HL-60 (cell line): ENCODE results near the gene FGB.

ENCODE experiments used
- DNase-seq, 2 experiments: peaks; one replicate each; pipeline ENCODE4 v3.0.0-alpha.2; 2010 to 2020; ENCODE audit warnings: low read depth in 1 of 2, low spot score in 1 of 2
- H3K27ac ChIP-seq: fragments of 250-450 bp; sonication (Bioruptor Pico); replicated peaks from 2 replicates; pipeline ENCODE4 v1.5.1; 2020; ENCODE audit warnings: mild to moderate bottlenecking, moderate library complexity
- H3K27me3 ChIP-seq: fragments of 250-450 bp; sonication (Bioruptor Pico); 2 replicates; pipeline ENCODE4 v1.5.1; 2021; ENCODE audit warnings: mild to moderate bottlenecking, moderate library complexity; ENCODE audit not compliant: insufficient read depth, poor library complexity, severe bottlenecking
- H3K4me3 ChIP-seq: replicated peaks from 2 replicates; pipeline ENCODE4 v1.5.1; 2011; ENCODE audit warnings: mild to moderate bottlenecking, control low read depth, low read length; ENCODE audit not compliant: insufficient read depth
- GABPA ChIP-seq: IDR thresholded peaks from 2 replicates; pipeline ENCODE4 v1.6.1; 2012; ENCODE audit warnings: low read depth
- POLR2AphosphoS5 ChIP-seq: IDR thresholded peaks from 2 replicates; pipeline ENCODE4 v1.6.1; 2012; ENCODE audit warnings: low read depth
- SPI1 ChIP-seq: IDR thresholded peaks from 2 replicates; pipeline ENCODE4 v1.6.1; 2012; ENCODE audit warnings: low read depth, mild to moderate bottlenecking, borderline replicate concordance
- TF ChIP-seq, protein P1 (sequence below): IDR thresholded peaks from one replicate; pipeline ENCODE4 v1.5.1; 2011; ENCODE audit warnings: low read length, control low read depth, inconsistent platforms; ENCODE audit not compliant: insufficient read depth
- TF ChIP-seq, protein P2 (sequence below): IDR thresholded peaks from 2 replicates; pipeline ENCODE4 v1.6.1; 2012; ENCODE audit warnings: low read depth; ENCODE audit not compliant: insufficient replicate concordance

The FGB gene

DNA sequence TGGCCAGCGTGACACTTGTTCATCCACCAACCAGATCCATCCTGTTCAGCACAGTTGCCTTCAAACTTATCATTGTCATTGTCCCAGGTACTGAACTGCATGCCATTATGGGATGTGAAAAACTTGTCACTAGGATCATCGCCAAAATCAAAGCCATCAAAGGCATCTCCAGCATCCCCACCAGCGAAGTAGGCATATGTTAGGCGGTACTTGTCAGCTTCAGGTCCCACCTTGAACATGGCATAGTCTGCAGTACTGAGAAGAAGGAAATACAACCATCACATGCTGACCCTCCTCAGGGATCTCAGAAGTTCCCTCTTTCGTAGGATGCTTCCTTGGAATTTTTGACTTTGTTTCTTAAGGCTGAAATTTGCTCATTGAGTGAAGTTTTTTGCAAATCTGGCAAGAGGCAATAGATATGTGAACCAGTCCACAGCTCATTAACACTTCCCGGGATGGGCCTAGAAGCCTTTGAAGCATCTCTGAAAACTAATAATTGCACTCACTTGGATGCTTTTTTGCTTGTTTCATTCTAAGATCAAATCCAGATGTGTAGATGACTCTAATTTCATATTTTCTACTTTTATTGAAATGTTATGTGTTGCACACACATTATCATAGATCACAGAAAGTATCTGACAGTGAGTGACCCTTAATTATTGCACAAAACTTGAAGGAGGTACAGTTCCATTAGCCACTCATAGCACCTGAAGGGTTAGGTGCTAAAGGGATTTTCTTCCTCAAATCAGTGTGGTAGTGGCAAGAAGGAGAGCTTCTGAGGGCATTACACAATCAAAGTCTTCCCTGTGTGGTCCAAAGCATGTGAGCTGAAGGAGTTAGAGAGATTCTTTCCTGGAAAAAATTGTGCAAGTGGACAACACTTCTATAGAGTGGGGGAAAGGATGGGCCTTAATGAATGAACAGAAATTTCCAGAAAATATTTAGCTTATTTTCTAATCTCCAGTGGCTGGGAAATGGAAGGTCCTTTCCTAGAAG, 44.2 kb downstream of the FGB start:
- no peak for TF ChIP-seq SPI1
- no peak for TF ChIP-seq POLR2AphosphoS5
- TF ChIP-seq, protein P1, sequence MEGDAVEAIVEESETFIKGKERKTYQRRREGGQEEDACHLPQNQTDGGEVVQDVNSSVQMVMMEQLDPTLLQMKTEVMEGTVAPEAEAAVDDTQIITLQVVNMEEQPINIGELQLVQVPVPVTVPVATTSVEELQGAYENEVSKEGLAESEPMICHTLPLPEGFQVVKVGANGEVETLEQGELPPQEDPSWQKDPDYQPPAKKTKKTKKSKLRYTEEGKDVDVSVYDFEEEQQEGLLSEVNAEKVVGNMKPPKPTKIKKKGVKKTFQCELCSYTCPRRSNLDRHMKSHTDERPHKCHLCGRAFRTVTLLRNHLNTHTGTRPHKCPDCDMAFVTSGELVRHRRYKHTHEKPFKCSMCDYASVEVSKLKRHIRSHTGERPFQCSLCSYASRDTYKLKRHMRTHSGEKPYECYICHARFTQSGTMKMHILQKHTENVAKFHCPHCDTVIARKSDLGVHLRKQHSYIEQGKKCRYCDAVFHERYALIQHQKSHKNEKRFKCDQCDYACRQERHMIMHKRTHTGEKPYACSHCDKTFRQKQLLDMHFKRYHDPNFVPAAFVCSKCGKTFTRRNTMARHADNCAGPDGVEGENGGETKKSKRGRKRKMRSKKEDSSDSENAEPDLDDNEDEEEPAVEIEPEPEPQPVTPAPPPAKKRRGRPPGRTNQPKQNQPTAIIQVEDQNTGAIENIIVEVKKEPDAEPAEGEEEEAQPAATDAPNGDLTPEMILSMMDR = no peak
- TF ChIP-seq GABPA = no peak
- TF ChIP-seq, protein P2, sequence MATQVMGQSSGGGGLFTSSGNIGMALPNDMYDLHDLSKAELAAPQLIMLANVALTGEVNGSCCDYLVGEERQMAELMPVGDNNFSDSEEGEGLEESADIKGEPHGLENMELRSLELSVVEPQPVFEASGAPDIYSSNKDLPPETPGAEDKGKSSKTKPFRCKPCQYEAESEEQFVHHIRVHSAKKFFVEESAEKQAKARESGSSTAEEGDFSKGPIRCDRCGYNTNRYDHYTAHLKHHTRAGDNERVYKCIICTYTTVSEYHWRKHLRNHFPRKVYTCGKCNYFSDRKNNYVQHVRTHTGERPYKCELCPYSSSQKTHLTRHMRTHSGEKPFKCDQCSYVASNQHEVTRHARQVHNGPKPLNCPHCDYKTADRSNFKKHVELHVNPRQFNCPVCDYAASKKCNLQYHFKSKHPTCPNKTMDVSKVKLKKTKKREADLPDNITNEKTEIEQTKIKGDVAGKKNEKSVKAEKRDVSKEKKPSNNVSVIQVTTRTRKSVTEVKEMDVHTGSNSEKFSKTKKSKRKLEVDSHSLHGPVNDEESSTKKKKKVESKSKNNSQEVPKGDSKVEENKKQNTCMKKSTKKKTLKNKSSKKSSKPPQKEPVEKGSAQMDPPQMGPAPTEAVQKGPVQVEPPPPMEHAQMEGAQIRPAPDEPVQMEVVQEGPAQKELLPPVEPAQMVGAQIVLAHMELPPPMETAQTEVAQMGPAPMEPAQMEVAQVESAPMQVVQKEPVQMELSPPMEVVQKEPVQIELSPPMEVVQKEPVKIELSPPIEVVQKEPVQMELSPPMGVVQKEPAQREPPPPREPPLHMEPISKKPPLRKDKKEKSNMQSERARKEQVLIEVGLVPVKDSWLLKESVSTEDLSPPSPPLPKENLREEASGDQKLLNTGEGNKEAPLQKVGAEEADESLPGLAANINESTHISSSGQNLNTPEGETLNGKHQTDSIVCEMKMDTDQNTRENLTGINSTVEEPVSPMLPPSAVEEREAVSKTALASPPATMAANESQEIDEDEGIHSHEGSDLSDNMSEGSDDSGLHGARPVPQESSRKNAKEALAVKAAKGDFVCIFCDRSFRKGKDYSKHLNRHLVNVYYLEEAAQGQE = no peak
- Histone ChIP-seq H3K4me3 (no peak overlapping the region), H3K27me3 (no peaks in the 10 kb centered on the region), H3K27ac (no peak overlapping the region)
- no peak for DNase-seq

DNA sequence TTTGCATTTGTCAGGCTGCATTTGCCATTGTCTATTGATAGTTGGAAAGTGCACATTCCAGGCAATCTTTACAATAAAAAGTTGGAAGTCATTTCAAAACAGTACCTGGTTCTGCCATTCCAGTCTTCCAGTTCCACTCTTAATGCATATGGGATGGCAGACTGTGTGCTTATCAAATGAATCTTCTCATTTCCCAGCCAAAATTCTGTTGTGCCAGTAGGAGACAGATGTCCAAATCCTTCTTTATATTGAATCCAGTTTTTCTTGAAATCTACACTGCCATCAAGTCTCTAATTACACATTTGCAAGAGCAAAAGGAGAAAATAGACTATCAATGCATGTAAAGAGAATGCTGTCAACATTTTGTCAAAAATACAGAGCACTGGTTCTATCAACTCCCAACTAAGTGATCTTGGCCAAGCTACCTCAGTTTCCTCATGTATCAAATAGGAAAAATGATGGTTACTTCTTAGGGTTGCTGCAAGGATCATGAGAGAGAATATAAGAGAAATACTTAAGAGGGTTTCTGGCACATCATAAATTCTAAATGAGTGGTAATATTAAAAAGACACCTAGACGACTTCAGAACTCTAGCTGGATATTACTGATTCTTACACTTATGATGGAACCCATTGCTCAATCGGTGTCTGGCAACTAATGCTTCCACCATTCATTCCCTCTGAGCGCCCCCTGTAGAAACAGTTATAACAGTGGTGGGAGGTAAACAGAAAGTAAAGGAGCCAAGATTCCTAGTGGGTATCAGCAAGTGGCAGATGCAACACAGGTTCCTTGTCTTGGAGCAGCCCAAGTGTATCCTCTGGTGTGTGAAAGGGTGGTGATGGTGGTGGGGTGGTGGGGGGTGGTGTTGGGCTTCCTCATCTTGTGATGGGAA, 45.8 kb downstream of the FGB start:
- no peak for DNase-seq
- Histone ChIP-seq H3K27me3 (peaks cover under 1% of the 10 kb centered on the region), H3K4me3 (no peak overlapping the region), H3K27ac (no peak overlapping the region)
- TF ChIP-seq POLR2AphosphoS5 (no peak), GABPA (no peak), SPI1 (no peak)
- TF ChIP-seq, protein P2 = no peak
- TF ChIP-seq, protein P1 = no peak

DNA sequence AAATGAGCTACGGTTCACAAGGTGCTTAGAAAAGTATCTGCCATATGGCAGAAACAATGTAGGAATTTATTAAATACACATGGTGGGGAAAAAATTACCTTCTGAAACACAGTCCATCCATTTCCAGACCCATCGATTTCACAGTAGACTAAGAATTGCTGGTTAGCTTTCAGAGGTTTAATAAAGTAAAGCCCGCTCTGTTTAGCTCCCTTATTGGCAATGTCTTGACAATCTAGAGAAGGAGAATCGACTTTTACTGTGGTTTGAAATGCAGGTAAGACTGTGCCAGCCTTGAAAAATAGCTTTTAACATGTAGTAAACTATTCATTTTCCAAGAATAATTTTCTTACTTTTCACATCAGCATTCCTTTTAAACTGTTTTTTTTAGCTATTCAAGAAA, 46.7 kb downstream of the FGB start:
- TF ChIP-seq POLR2AphosphoS5 (no peak), GABPA (no peak), SPI1 (no peak)
- TF ChIP-seq, protein P1 = no peak
- TF ChIP-seq, protein P2 = no peak
- no peak overlapping the region for H3K4me3 ChIP-seq
- H3K27ac ChIP-seq = no peak overlapping the region
- no peak for DNase-seq
- H3K27me3 ChIP-seq = peaks cover 2% of the 10 kb centered on the region
